Measurements from ENCODE around the gene CTDSPL.
A peak's percentile ranks its signal among the peaks of the same experiment; 100 is the strongest.

CTDSPL gene

DNA sequence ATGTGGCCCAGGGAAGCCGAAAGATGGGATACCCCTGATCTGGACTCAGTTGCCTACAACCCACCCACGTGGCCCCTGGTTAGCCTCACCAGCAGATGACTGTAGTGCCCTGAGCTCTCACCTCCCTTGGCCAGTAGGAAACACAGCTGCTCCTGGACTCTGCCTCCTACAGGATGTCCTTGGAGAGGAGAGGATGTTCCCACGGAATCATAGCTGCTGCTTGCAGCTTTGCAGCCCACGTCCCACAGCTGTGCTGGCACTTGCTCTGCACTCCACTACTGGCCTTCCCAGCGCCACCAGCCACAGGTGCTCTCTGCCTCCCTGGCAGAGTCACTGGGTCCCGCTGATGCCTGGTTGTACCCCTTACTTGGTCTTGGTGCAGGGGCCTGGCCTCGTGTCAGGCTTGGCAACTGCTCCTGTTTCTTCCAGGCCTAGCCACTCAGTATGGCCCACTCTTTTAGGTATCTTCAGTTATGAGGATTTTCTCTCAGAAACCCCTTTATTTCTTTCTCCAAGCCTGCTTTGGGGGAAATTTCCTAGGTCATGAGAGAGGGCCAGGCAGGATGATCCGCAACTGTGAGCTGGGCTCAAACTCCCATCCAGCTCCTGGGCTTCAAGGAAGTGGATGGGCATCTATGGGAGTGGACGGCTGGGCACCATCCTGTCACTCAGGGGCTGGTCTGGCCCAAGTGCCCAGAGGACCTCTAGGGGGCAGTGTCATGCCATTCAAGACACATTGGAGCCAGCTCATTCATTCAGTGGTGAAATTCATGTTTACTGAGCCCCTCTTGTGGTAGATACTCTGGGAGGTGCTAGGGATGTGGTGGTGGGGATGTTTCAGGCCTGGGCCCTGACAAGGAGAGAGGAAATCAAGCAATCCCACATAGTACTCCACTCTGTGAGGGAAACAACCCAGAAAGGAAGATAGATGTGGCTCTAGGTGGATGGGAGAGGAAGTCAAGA is 112.7 kb downstream of the CTDSPL start:
- no peak for TF ChIP-seq RARB (CRISPR knock-in tag; IDR thresholded peaks at IDR 0.05)
- ATAC-seq = peak; percentile 98

DNA sequence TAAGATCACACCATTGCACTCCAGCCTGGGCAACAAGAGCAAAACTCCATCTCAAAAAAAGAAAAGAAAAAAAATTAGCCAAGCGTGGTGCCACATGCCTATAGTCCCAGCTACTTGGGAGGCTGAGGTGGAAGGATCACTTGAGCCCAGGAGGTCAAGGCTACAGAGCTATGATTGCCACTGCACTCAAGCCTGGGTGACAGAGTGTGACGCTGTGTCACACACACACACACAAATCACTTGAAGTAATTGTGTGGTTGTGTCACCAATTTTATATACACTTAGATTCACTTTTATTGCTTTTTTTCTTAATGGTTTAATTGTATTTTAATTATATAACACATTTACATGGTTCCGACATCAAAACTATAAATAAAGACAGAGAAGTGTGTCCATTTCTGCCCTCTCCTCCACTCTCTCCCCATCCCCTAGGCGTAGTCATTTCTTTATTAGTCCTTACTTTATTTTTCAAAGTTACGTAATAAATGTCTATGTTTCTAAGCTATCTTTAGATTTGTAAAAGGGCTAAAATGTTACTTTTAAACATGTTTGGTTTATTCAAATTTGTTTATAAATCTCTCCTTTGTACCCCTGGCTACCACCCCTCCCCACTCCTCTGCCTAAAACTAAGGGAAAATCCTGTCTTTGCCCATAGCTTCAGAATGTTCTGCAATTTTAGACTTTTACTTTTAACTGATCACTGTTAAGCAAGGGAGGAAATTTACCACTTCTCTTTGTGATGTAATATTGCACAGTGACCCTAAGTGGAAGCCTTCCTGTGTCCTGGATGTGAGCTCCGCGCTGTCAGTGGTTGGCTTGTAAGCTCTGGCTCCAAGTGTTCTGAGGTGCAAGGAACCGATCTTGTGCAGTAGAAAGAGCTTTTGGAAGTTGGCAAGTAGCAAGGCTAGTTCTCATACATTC is 118.1 kb downstream of the CTDSPL start:
- TF ChIP-seq, protein P1, sequence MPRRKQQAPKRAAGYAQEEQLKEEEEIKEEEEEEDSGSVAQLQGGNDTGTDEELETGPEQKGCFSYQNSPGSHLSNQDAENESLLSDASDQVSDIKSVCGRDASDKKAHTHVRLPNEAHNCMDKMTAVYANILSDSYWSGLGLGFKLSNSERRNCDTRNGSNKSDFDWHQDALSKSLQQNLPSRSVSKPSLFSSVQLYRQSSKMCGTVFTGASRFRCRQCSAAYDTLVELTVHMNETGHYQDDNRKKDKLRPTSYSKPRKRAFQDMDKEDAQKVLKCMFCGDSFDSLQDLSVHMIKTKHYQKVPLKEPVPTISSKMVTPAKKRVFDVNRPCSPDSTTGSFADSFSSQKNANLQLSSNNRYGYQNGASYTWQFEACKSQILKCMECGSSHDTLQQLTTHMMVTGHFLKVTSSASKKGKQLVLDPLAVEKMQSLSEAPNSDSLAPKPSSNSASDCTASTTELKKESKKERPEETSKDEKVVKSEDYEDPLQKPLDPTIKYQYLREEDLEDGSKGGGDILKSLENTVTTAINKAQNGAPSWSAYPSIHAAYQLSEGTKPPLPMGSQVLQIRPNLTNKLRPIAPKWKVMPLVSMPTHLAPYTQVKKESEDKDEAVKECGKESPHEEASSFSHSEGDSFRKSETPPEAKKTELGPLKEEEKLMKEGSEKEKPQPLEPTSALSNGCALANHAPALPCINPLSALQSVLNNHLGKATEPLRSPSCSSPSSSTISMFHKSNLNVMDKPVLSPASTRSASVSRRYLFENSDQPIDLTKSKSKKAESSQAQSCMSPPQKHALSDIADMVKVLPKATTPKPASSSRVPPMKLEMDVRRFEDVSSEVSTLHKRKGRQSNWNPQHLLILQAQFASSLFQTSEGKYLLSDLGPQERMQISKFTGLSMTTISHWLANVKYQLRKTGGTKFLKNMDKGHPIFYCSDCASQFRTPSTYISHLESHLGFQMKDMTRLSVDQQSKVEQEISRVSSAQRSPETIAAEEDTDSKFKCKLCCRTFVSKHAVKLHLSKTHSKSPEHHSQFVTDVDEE (CRISPR knock-in tag; IDR thresholded peaks at IDR 0.05) = no peak
- no peak for TF ChIP-seq ARNTL (CRISPR knock-in tag; IDR thresholded peaks at IDR 0.05; ENCODE audit: borderline replicate concordance, low read depth)
- no peak for TF ChIP-seq ZFP30 (CRISPR knock-in tag; IDR thresholded peaks at IDR 0.05)
- TF ChIP-seq RARB (CRISPR knock-in tag; IDR thresholded peaks at IDR 0.05) = no peak
- TF ChIP-seq PPARA (CRISPR knock-in tag; IDR thresholded peaks at IDR 0.05; ENCODE audit: borderline replicate concordance) = no peak
- TF ChIP-seq ZFP3 (CRISPR knock-in tag; IDR thresholded peaks at IDR 0.05) = no peak
- TF ChIP-seq ZNF565 (CRISPR knock-in tag; conservative IDR thresholded peaks at IDR 0.05; ENCODE audit: low read depth) = no peak
- TF ChIP-seq, protein P2, sequence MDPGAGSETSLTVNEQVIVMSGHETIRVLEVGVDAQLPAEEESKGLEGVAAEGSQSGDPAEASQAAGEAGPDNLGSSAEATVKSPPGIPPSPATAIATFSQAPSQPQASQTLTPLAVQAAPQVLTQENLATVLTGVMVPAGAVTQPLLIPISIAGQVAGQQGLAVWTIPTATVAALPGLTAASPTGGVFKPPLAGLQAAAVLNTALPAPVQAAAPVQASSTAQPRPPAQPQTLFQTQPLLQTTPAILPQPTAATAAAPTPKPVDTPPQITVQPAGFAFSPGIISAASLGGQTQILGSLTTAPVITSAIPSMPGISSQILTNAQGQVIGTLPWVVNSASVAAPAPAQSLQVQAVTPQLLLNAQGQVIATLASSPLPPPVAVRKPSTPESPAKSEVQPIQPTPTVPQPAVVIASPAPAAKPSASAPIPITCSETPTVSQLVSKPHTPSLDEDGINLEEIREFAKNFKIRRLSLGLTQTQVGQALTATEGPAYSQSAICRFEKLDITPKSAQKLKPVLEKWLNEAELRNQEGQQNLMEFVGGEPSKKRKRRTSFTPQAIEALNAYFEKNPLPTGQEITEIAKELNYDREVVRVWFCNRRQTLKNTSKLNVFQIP (CRISPR knock-in tag; IDR thresholded peaks at IDR 0.05; ENCODE audit: borderline replicate concordance, low read depth) = no peak
- TF ChIP-seq ZC3H10 (CRISPR knock-in tag; IDR thresholded peaks at IDR 0.05) = no peak
- TF ChIP-seq, protein P3, sequence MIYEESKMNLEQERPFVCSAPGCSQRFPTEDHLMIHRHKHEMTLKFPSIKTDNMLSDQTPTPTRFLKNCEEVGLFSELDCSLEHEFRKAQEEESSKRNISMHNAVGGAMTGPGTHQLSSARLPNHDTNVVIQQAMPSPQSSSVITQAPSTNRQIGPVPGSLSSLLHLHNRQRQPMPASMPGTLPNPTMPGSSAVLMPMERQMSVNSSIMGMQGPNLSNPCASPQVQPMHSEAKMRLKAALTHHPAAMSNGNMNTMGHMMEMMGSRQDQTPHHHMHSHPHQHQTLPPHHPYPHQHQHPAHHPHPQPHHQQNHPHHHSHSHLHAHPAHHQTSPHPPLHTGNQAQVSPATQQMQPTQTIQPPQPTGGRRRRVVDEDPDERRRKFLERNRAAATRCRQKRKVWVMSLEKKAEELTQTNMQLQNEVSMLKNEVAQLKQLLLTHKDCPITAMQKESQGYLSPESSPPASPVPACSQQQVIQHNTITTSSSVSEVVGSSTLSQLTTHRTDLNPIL (CRISPR knock-in tag; IDR thresholded peaks at IDR 0.05; ENCODE audit: low read depth) = no peak
- no peak for TF ChIP-seq CSDC2 (CRISPR knock-in tag; IDR thresholded peaks at IDR 0.05)
- TF ChIP-seq, protein P4, sequence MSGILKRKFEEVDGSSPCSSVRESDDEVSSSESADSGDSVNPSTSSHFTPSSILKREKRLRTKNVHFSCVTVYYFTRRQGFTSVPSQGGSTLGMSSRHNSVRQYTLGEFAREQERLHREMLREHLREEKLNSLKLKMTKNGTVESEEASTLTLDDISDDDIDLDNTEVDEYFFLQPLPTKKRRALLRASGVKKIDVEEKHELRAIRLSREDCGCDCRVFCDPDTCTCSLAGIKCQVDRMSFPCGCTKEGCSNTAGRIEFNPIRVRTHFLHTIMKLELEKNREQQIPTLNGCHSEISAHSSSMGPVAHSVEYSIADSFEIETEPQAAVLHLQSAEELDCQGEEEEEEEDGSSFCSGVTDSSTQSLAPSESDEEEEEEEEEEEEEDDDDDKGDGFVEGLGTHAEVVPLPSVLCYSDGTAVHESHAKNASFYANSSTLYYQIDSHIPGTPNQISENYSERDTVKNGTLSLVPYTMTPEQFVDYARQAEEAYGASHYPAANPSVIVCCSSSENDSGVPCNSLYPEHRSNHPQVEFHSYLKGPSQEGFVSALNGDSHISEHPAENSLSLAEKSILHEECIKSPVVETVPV (CRISPR knock-in tag; IDR thresholded peaks at IDR 0.05) = no peak
- no peak for TF ChIP-seq SNAI2 (CRISPR knock-in tag; IDR thresholded peaks at IDR 0.05)
- no peak for ATAC-seq

DNA sequence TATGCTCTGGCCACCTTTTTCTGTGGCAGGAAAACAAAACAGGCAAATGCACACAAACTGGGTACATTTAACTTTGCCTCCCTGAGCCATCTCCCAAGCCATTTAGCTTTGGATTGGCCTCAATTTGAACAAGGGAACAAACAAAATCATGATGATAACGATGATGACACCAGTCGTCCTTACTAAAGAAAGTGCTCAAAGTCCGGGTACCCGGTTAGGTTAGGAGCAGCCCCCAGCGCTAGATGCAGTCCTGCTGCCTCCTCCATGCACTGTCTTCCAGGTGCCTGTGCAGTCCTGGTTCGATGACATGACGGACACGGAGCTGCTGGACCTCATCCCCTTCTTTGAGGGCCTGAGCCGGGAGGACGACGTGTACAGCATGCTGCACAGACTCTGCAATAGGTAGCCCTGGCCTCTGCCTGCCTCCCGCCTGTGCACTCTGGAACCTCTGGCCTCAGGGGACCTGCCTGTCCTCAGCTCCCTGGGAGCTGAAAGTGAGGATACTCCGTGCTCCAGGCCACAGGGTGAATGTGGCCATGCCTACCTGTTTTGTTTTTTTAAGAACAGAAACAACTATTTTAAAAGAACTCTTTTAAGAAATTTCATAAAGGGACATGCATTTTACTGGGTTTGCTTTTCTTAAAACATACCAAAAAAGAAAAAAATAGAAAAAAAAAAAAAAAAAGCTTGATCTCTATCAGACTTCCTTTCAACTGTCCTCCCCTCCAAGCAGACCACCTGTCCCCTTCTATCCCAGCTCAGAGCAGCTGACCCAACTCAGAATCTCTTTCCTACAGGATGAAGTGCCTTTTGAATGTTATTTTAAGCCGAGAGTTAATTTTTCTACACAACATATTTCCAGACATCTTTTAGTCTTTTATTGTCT is 119.0 kb downstream of the CTDSPL start:
- TF ChIP-seq ZC3H10 (CRISPR knock-in tag; IDR thresholded peaks at IDR 0.05) = no peak
- no peak for TF ChIP-seq BACH2 (CRISPR knock-in tag; IDR thresholded peaks at IDR 0.05; ENCODE audit: borderline replicate concordance)
- no peak for TF ChIP-seq SNAI2 (CRISPR knock-in tag; IDR thresholded peaks at IDR 0.05)
- TF ChIP-seq, protein P3 (CRISPR knock-in tag; IDR thresholded peaks at IDR 0.05; ENCODE audit: low read depth) = no peak
- no peak for TF ChIP-seq OSR1 (CRISPR knock-in tag; IDR thresholded peaks at IDR 0.05)
- TF ChIP-seq GLIS3 (CRISPR knock-in tag; IDR thresholded peaks at IDR 0.05) = no peak
- no peak for TF ChIP-seq ZNF565 (CRISPR knock-in tag; conservative IDR thresholded peaks at IDR 0.05; ENCODE audit: low read depth)
- TF ChIP-seq ISL1 (CRISPR knock-in tag; IDR thresholded peaks at IDR 0.05) = no peak
- no peak for TF ChIP-seq ZNF8 (CRISPR knock-in tag; IDR thresholded peaks at IDR 0.05)
- TF ChIP-seq ZNF70 (CRISPR knock-in tag; IDR thresholded peaks at IDR 0.05) = no peak
- TF ChIP-seq ZFP30 (CRISPR knock-in tag; IDR thresholded peaks at IDR 0.05) = no peak
- ATAC-seq = no peak

Measured in SK-N-SH treated with all-trans-retinoic acid at 6 μM for 48 hours (cell line).